Breast epithelium (tissue), 4 donors: ENCODE measurements around the gene C1orf50. TPM values are rescaled to one million over a fixed set of nuclear protein-coding genes. Genes with fewer than 3 reads are reported as not detected.

Experiments
- DNase-seq, 2 donors: peaks; one replicate each; pipeline ENCODE4 v3.0.0-alpha.2; 2019; ENCODE audit warnings: low spot score in 2 of 2
- H3K27ac ChIP-seq, 2 donors: fragments of 200-600 bp; sonication (generic) in 1 of 2; one replicate each; pipeline ENCODE4 v1.5.1; 2016 to 2019; ENCODE audit warnings: mild to moderate bottlenecking in 1 of 2
- H3K27me3 ChIP-seq, 2 donors: fragments of 200-600 bp; sonication (generic) in 1 of 2; one replicate each; pipeline versions ENCODE4 v1.5.1 to v1.6.0; 2017 to 2019; ENCODE audit warnings: control low read depth in 1 of 2, mild to moderate bottlenecking in 1 of 2
- H3K36me3 ChIP-seq: fragments of 200-600 bp; one replicate; pipeline ENCODE4 v1.5.1; 2019
- H3K4me1 ChIP-seq, 2 donors: fragments of 200-600 bp; sonication (generic); one replicate each; pipeline ENCODE4 v1.5.1; 2016 to 2019; ENCODE audit warnings: control low read depth in 1 of 2
- H3K4me3 ChIP-seq, 3 donors: fragments of 200-600 bp; sonication (generic); 1 replicate in 2 of 3; 2 replicates in 1 of 3; pipeline ENCODE4 v1.5.1; 2016 to 2019; ENCODE audit warnings: mild to moderate bottlenecking in 3 of 3, moderate library complexity in 2 of 3
- H3K9me3 ChIP-seq, 2 donors: fragments of 200-600 bp; sonication (generic) in 1 of 2; one replicate each; pipeline ENCODE4 v1.5.1; 2016 to 2019; ENCODE audit warnings: control low read depth in 1 of 2
- CTCF ChIP-seq, 3 donors: fragments of 450-650 bp; IDR thresholded peaks; one replicate each; pipeline ENCODE4 v1.5.1; 2016 to 2017; ENCODE audit warnings: antibody characterized with exemption in 3 of 3, mild to moderate bottlenecking in 3 of 3, moderate library complexity in 3 of 3
- POLR2A ChIP-seq: fragments of 450-650 bp; IDR thresholded peaks from one replicate; pipeline ENCODE4 v1.6.1; 2016; ENCODE audit warnings: antibody characterized with exemption, mild to moderate bottlenecking, moderate library complexity
- POLR2AphosphoS5 ChIP-seq, 3 donors: sonication (generic); formaldehyde crosslinking; IDR thresholded peaks; one replicate each; pipeline ENCODE4 v1.6.1; 2017; ENCODE audit warnings: antibody characterized with exemption in 3 of 3
- intact Hi-C: fragments of 100-400 bp; cut with DNase I; formaldehyde crosslinking; loops from one replicate; pipeline ENCODE4 v1.15.1; 2023; ENCODE audit warnings: low total_unique reads
- total RNA-seq, 3 donors: library from RNA; depleted of rRNA; stranded (reverse); fragments of >200 nt; gene quantifications; one replicate each; pipeline ENCODE4 v1.1.0, GENCODE V29; 2016

The C1orf50 gene
- total RNA-seq, 3 donors from 2014 or later = 5.2 to 10.8 (median 6.7) TPM

- Histone ChIP-seq H3K36me3 (peaks cover 4% of the 10 kb centered on the region), H3K27ac (no peak overlapping the region), H3K9me3 (no peaks in the 10 kb centered on the region), H3K27me3 (no peaks in the 10 kb centered on the region), H3K4me3 (no peak overlapping the region), H3K4me1 (no peaks in the 10 kb centered on the region)
- no peak for TF ChIP-seq CTCF (IDR thresholded peaks at IDR 0.05)
- TF ChIP-seq POLR2A = no peak
- no peak for TF ChIP-seq POLR2AphosphoS5 (IDR thresholded peaks at IDR 0.05)
- intact Hi-C loops = no loop called here
- no peak for DNase-seq
These were observed 14.0 kb upstream of the C1orf50 start for GRCh38 chr1:42753070-42753469.

- peaks cover 2% of the 10 kb centered on the region for H3K36me3 ChIP-seq
These were observed 9.8 kb upstream of the C1orf50 start for GRCh38 chr1:42756956-42757891.

GRCh38 chr1:42757892-42758275 is 9.2 kb upstream of the C1orf50 start:
- intact Hi-C loops = no loop called here

More at GRCh38 chr1:42756956-42757891, 9.8 kb upstream of the C1orf50 start:
- no peaks in the 10 kb centered on the region for H3K27me3 ChIP-seq
- intact Hi-C loops = no loop called here
- no peaks in the 10 kb centered on the region for H3K9me3 ChIP-seq
- H3K4me1 ChIP-seq = no peaks in the 10 kb centered on the region
- no peak for DNase-seq
- TF ChIP-seq CTCF (IDR thresholded peaks at IDR 0.05) = peak; percentile 20 to 72 (median 61)
- no peak for TF ChIP-seq POLR2A
- no peak overlapping the region for H3K27ac ChIP-seq
- H3K4me3 ChIP-seq = no peak overlapping the region

GRCh38 chr1:42758641-42759040 is 8.4 kb upstream of the C1orf50 start:
- H3K4me1 ChIP-seq = no peaks in the 10 kb centered on the region
- no peak for DNase-seq
- no peaks in the 10 kb centered on the region for H3K9me3 ChIP-seq
- H3K27me3 ChIP-seq = no peaks in the 10 kb centered on the region
- H3K36me3 ChIP-seq = no peaks in the 10 kb centered on the region
- H3K27ac ChIP-seq = no peak overlapping the region
- intact Hi-C loops = no loop called here
- no peak overlapping the region for H3K4me3 ChIP-seq
- TF ChIP-seq POLR2AphosphoS5 (IDR thresholded peaks at IDR 0.05) (no peak), CTCF (IDR thresholded peaks at IDR 0.05) (no peak)

More at GRCh38 chr1:42757892-42758275, 9.2 kb upstream of the C1orf50 start:
- no peak overlapping the region for H3K4me3 ChIP-seq
- H3K27me3 ChIP-seq = no peaks in the 10 kb centered on the region
- no peak for TF ChIP-seq POLR2AphosphoS5 (IDR thresholded peaks at IDR 0.05)
- H3K36me3 ChIP-seq = no peaks in the 10 kb centered on the region
- H3K4me1 ChIP-seq = no peaks in the 10 kb centered on the region
- no peak overlapping the region for H3K27ac ChIP-seq
- DNase-seq = no peak
- H3K9me3 ChIP-seq = no peaks in the 10 kb centered on the region

- Histone ChIP-seq H3K4me3 (no peak overlapping the region), H3K27ac (no peak overlapping the region), H3K9me3 (no peaks in the 10 kb centered on the region), H3K27me3 (no peaks in the 10 kb centered on the region), H3K4me1 (no peaks in the 10 kb centered on the region), H3K36me3 (no peaks in the 10 kb centered on the region)
- TF ChIP-seq POLR2AphosphoS5 (IDR thresholded peaks at IDR 0.05) (no peak), POLR2A (no peak), CTCF (IDR thresholded peaks at IDR 0.05) (no peak)
- DNase-seq = no peak
- intact Hi-C loops = no loop called here
These were observed 7.9 kb upstream of the C1orf50 start for GRCh38 chr1:42759114-42759513.
